ENCODE results near the gene GRM1.

DNA sequence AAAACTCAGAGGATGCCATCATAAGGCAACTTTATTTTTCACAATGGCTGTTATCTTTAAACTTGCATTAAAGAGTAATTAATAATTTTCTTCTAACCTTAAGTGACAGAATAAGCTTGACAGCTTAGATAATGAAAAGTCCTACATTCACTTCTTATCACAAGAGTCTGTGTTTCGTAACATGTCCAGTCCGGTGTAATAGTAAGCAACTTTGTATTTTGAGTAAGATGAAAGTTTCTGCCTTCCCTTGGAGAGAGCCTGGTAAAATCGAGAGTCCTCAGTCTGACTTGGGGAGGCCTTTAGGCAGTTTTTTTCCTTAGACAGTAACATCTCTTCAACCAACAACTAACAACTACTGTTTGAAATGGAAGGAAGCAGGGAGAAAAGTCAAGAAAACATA, 195.6 kb downstream of the GRM1 start:
- no peak for TF ChIP-seq EZH2 (IDR thresholded peaks at IDR 0.05; ENCODE audit: insufficient read depth, low read length)
- TF ChIP-seq, protein P1, sequence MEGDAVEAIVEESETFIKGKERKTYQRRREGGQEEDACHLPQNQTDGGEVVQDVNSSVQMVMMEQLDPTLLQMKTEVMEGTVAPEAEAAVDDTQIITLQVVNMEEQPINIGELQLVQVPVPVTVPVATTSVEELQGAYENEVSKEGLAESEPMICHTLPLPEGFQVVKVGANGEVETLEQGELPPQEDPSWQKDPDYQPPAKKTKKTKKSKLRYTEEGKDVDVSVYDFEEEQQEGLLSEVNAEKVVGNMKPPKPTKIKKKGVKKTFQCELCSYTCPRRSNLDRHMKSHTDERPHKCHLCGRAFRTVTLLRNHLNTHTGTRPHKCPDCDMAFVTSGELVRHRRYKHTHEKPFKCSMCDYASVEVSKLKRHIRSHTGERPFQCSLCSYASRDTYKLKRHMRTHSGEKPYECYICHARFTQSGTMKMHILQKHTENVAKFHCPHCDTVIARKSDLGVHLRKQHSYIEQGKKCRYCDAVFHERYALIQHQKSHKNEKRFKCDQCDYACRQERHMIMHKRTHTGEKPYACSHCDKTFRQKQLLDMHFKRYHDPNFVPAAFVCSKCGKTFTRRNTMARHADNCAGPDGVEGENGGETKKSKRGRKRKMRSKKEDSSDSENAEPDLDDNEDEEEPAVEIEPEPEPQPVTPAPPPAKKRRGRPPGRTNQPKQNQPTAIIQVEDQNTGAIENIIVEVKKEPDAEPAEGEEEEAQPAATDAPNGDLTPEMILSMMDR (IDR thresholded peaks at IDR 0.05; ENCODE audit: insufficient read depth, low read depth, low read length) = no peak

Data from astrocyte (in vitro differentiated cells and primary cell).